HepG2 (cell line): ENCODE results near the gene SPINK7. TPM values are rescaled to one million over a fixed set of nuclear protein-coding genes. Genes with fewer than 3 reads are reported as not detected.
"Not testable (repeated sequence)": the region's sequence is repeated elsewhere in the genome, so short reads cannot be mapped to it uniquely, and the experiment has no call there.

ENCODE experiments used
- ATAC-seq: fragments of 200-7000 bp; cut with Tn5 transposase; 3 replicates; pipeline ENCODE4 v1.9.1; 2020; ENCODE audit warnings: mild to moderate bottlenecking, moderate library complexity
- BruUV-seq: library from RNA; stranded (reverse); fragments of 400-500 nt; replicated peaks from 2 replicates; lab custom pipeline; 2021; lab: Mats Ljungman, UMichigan
- CTCF ChIA-PET: fragments of 300-600 bp; formaldehyde crosslinking; extraction: SDS; loops from one replicate; lab custom pipeline; 2021; ENCODE audit warnings: low total read pairs, inconsistent platforms, low intra/inter-chr PET ratio; lab: Yijun Ruan, JAX
- POLR2A ChIA-PET: fragments of 350-600 bp; sonication (Branson Sonifier 250); formaldehyde crosslinking; loops from one replicate; lab custom pipeline; 2020; ENCODE audit warnings: antibody characterized with exemption, inconsistent platforms; lab: Yijun Ruan, JAX
- DNase-seq: peaks from one replicate; pipeline ENCODE4 v3.0.0-alpha.2; 2015; ENCODE audit warnings: low spot score
- FAIRE-seq: peaks from 3 replicates; lab custom pipeline; 2011; peaks lifted over from hg19 to GRCh38; lab: Jason Lieb, UNC
- H2AFZ ChIP-seq: one replicate; pipeline ENCODE4 v1.6.1; 2011; ENCODE audit warnings: low read length, inconsistent platforms
- H3K27ac ChIP-seq: fragments of 300-600 bp; 3 replicates; pipeline ENCODE4 v1.8.0; 2011; ENCODE audit warnings: mixed run types, mild to moderate bottlenecking, mixed read lengths, low read length, inconsistent platforms; ENCODE audit not compliant: insufficient read depth; ENCODE audit errors: extremely low read length
- H3K27me3 ChIP-seq, 2 experiments: fragments of 200-600 bp in 1 of 2; 2 replicates in 1 of 2; 3 replicates in 1 of 2; pipeline versions ENCODE4 v1.6.0 to v1.8.0; 2011; ENCODE audit warnings: low read length in 2 of 2, mild to moderate bottlenecking in 2 of 2, moderate library complexity in 2 of 2, inconsistent platforms in 1 of 2; ENCODE audit not compliant: insufficient read depth in 2 of 2, control insufficient read depth in 1 of 2
- H3K36me3 ChIP-seq, 2 experiments: fragments of 200-600 bp in 1 of 2; replicated peaks in 1 of 2; 2 replicates in 1 of 2; 3 replicates in 1 of 2; pipeline versions ENCODE4 v1.5.1 to v1.8.0; 2011; ENCODE audit warnings: low read length in 2 of 2, inconsistent platforms in 1 of 2; ENCODE audit not compliant: insufficient read depth in 2 of 2, control insufficient read depth in 1 of 2
- H3K4me1 ChIP-seq: 2 replicates; pipeline ENCODE4 v1.5.1; 2012; ENCODE audit warnings: low read length, inconsistent platforms; ENCODE audit not compliant: insufficient read depth
- H3K4me2 ChIP-seq: 2 replicates; pipeline ENCODE4 v1.6.0; 2011; ENCODE audit warnings: low read depth, low read length, inconsistent platforms
- H3K4me3 ChIP-seq, 3 experiments: fragments of 200-600 bp in 1 of 3; sonication (generic), shearing (Covaris generic) in 1 of 3; replicated peaks in 1 of 3; 2 replicates each; pipeline ENCODE4 v1.5.1; 2011 to 2016; ENCODE audit warnings: low read length in 3 of 3, inconsistent platforms in 2 of 3, low read depth in 2 of 3, mild to moderate bottlenecking in 2 of 3, control low read depth in 1 of 3, mixed read lengths in 1 of 3; ENCODE audit not compliant: insufficient read depth in 1 of 3
- H3K79me2 ChIP-seq: one replicate; pipeline ENCODE4 v1.6.1; 2011; ENCODE audit warnings: low read length, inconsistent platforms; ENCODE audit not compliant: insufficient read depth
- H3K9ac ChIP-seq: 2 replicates; pipeline ENCODE4 v1.6.0; 2011; ENCODE audit warnings: mild to moderate bottlenecking, low read depth, low read length, inconsistent platforms; ENCODE audit not compliant: insufficient read depth
- H3K9me3 ChIP-seq: 2 replicates; pipeline ENCODE4 v1.5.1; 2012; ENCODE audit warnings: mild to moderate bottlenecking, low read length
- H4K20me1 ChIP-seq: 2 replicates; pipeline ENCODE4 v1.6.0; 2011; ENCODE audit warnings: inconsistent platforms, mild to moderate bottlenecking, low read length, moderate library complexity; ENCODE audit not compliant: insufficient read depth
- BORCS8-MEF2B ChIP-seq: sonication (generic); formaldehyde crosslinking; IDR thresholded peaks from 2 replicates; pipeline ENCODE4 v1.8.0; 2022; ENCODE audit warnings: mild to moderate bottlenecking, missing genetic modification reagents
- DMAP1 ChIP-seq: IDR thresholded peaks from 2 replicates; pipeline ENCODE4 v1.6.1; 2016
- FOXA1 ChIP-seq, 2 experiments: fragments of 450-650 bp in 1 of 2; sonication (generic) in 1 of 2; formaldehyde crosslinking in 1 of 2; IDR thresholded peaks; 2 replicates each; pipeline versions ENCODE4 v1.4.0 to v1.6.1; 2016 to 2020; ENCODE audit warnings: missing genetic modification reagents in 1 of 2
- FOXA3 ChIP-seq: IDR thresholded peaks from 2 replicates; pipeline ENCODE4 v1.6.1; 2016; ENCODE audit warnings: missing genetic modification reagents, missing compliant biosample characterization
- GABPB1 ChIP-seq: IDR thresholded peaks from 2 replicates; pipeline ENCODE4 v1.6.1; 2016; ENCODE audit warnings: mild to moderate bottlenecking, missing genetic modification reagents, moderate library complexity, missing compliant biosample characterization
- HOXA3 ChIP-seq: sonication (generic); formaldehyde crosslinking; IDR thresholded peaks from 2 replicates; pipeline ENCODE4 v1.5.0; 2020; ENCODE audit warnings: missing genetic modification reagents
- MLX ChIP-seq: IDR thresholded peaks from 2 replicates; pipeline ENCODE4 v1.6.1; 2016
- RAD51 ChIP-seq: fragments of 450-650 bp; IDR thresholded peaks from 2 replicates; pipeline ENCODE4 v1.6.1; 2016; ENCODE audit warnings: borderline replicate concordance
- SALL1 ChIP-seq: sonication (generic); formaldehyde crosslinking; IDR thresholded peaks from 2 replicates; pipeline ENCODE4 v1.8.0; 2022; ENCODE audit warnings: mild to moderate bottlenecking, missing genetic modification reagents
- SAP130 ChIP-seq: IDR thresholded peaks from 2 replicates; pipeline ENCODE4 v1.6.1; 2016; ENCODE audit warnings: low read depth
- SOX6 ChIP-seq, 2 experiments: fragments of 450-650 bp in 1 of 2; sonication (generic) in 1 of 2; formaldehyde crosslinking in 1 of 2; IDR thresholded peaks; 2 replicates each; pipeline versions ENCODE4 v1.4.0 to v1.6.1; 2017 to 2020; ENCODE audit warnings: antibody characterized with exemption in 1 of 2, mild to moderate bottlenecking in 1 of 2, missing genetic modification reagents in 1 of 2
- ZNF281 ChIP-seq: sonication (generic); formaldehyde crosslinking; IDR thresholded peaks from 2 replicates; pipeline ENCODE4 v1.4.0; 2020; ENCODE audit warnings: missing genetic modification reagents, borderline replicate concordance
- ZNF772 ChIP-seq: sonication (generic); formaldehyde crosslinking; IDR thresholded peaks from 2 replicates; pipeline ENCODE4 v1.5.0; 2020; ENCODE audit warnings: mild to moderate bottlenecking, missing genetic modification reagents
- WGBS: methylation state at CpG from one replicate; pipeline ENCODE4 v1.1.6; 2017; ENCODE audit warnings: low lambda C conversion rate; 5-methylcytosine and 5-hydroxymethylcytosine counted together
- in situ Hi-C: cut with HindIII; loops from 2 replicates; pipeline ENCODE4 v1.10.0; 2017; ENCODE audit warnings: low pct_unique_long_range_greater_than_20kb; ENCODE audit not compliant: extremely low pct_ligation_motif_present
- intact Hi-C: fragments of 100-400 bp; cut with micrococcal nuclease; formaldehyde crosslinking; loops from one replicate; pipeline ENCODE4 v1.10.0; 2022; ENCODE audit not compliant: unreplicated experiment
- polyA plus RNA-seq, 8 experiments: library from polyadenylated mRNA; depleted of rRNA in 3 of 8; stranded (reverse) in 7 of 8; unstranded in 1 of 8; fragments of >200 nt; fragmentation: Illumina TruSeq in 4 of 8; extraction: Trizol in 4 of 8; gene quantifications; 2 replicates each; pipeline versions ENCODE4 v1.2.1 to v1.2.3, GENCODE V29; 2011 to 2016; ENCODE audit warnings: low read depth in 4 of 8, missing spikeins in 1 of 8, mixed read lengths in 1 of 8; ENCODE audit not compliant: insufficient read depth in 1 of 8
- total RNA-seq, 5 experiments: library from RNA; depleted of rRNA; stranded (reverse); fragments of >200 nt; fragmentation: Illumina TruSeq; extraction: Trizol; gene quantifications; 2 replicates each; pipeline ENCODE4 v1.2.3, GENCODE V29; 2016; ENCODE audit warnings: low read depth in 1 of 5
- TF ChIP-seq, protein P1 (sequence below), 2 experiments: sonication (generic) in 1 of 2; formaldehyde crosslinking in 1 of 2; IDR thresholded peaks; 2 replicates each; pipeline versions ENCODE4 v1.5.1 to v1.6.1; 2011 to 2020; ENCODE audit warnings: borderline replicate concordance in 1 of 2, low read depth in 1 of 2, low read length in 1 of 2, mild to moderate bottlenecking in 1 of 2, missing genetic modification reagents in 1 of 2, moderate library complexity in 1 of 2

The SPINK7 gene
- total and polyA plus RNA-seq, 2 of the 13 experiments (the other 11 are each of a cell fraction or from before 2014, with no cell fraction given): 0.15 TPM; not detected in 1

DNA sequence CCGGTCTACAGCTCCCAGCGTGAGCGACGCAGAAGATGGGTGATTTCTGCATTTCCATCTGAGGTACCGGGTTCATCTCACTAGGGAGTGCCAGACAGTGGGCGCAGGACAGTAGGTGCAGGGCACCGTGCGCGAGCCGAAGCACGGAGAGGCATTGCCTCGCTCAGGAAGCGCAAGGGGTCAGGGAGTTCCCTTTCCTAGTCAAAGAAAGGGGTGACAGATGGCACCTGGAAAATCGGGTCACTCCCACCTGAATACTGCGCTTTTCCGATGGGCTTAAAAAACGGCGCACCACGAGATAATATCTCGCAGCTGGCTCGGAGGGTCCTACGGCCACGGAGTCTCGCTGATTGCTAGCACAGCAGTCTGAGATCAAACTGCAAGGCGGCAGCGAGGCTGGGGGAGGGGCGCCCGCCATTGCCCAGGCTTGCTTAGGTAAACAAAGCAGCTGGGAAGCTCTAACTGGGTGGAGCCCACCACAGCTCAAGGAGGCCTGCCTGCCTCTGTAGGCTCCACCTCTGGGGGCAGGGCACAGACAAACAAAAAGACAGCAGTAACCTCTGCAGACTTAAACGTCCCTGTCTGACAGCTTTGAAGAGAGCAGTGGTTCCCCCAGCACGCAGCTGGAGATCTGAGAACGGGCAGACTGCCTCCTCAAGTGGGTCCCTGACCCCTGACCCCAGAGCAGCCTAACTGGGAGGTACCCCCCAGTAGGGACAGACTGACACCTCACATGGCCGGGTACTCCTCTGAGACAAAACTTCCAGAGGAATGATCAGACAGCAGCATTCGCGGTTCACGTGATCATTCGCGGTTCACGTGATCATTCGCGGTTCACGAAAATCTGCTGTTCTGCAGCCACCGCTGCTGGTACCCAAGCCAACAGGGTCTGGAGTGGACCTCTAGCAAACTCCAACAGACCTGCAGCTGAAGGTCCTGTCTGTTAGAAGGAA lies 8.1 kb downstream of the SPINK7 start:
- POLR2A ChIA-PET: interaction anchor here (0.7 kb wide), 1 partner anchor 78 kb away, joined by 3 read pairs; no protein-coding TSS in a partner anchor
- WGBS: 1% methylated on average over 27 of the region's 42 CpGs
- peak overlapping the region in 2 of 3 experiments; percentile 45 to 53; a peak in 4 of 6 replicates for H3K4me3 ChIP-seq
- BruUV-seq; FAIRE-seq; H3K79me2 ChIP-seq; H3K27me3 ChIP-seq; H3K36me3 ChIP-seq; DNase-seq; H3K4me1 ChIP-seq; intact Hi-C loops; CTCF ChIA-PET; H4K20me1 ChIP-seq; in situ Hi-C loops; H3K9ac ChIP-seq; H3K27ac ChIP-seq; H3K9me3 ChIP-seq; TF ChIP-seq FOXA1, SOX6 (IDR thresholded peaks at IDR 0.05): not testable (repeated sequence)
- peak overlapping the region; percentile 15 for H2AFZ ChIP-seq
- peak overlapping the region; percentile 66 for H3K4me2 ChIP-seq
- peak; percentile 42; the same call in 1 of the 3 replicates for ATAC-seq
- 0 out of 2 replicates have a peak, but pooled peaks have one; percentile 31 for TF ChIP-seq HOXA3 (CRISPR knock-in tag)
- peak; percentile 36; the same call in 1 of the 2 replicates for TF ChIP-seq BORCS8-MEF2B (CRISPR knock-in tag)
- TF ChIP-seq ZNF281 (CRISPR knock-in tag): peak; percentile 67; the same call in 1 of the 2 replicates
- TF ChIP-seq, protein P1, sequence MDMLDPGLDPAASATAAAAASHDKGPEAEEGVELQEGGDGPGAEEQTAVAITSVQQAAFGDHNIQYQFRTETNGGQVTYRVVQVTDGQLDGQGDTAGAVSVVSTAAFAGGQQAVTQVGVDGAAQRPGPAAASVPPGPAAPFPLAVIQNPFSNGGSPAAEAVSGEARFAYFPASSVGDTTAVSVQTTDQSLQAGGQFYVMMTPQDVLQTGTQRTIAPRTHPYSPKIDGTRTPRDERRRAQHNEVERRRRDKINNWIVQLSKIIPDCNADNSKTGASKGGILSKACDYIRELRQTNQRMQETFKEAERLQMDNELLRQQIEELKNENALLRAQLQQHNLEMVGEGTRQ (IDR thresholded peaks at IDR 0.05; ENCODE audit: low read depth, low read length): peak; percentile 74
- TF ChIP-seq, protein P1 (CRISPR knock-in tag; IDR thresholded peaks at IDR 0.05; ENCODE audit: borderline replicate concordance): peak; percentile 83; the same call in 1 of the 2 replicates
- peak; percentile 60; the same call in 1 of the 2 replicates for TF ChIP-seq FOXA1 (CRISPR knock-in tag; IDR thresholded peaks at IDR 0.05)
- 0 out of 2 replicates have a peak, but pooled peaks have one; percentile 19 for TF ChIP-seq DMAP1 (CRISPR knock-in tag)
- TF ChIP-seq MLX (CRISPR knock-in tag): peak; percentile 97
- 0 out of 2 replicates have a peak, but pooled peaks have one; percentile 17 for TF ChIP-seq SAP130 (CRISPR knock-in tag)
- peak; percentile 28; the same call in 1 of the 2 replicates for TF ChIP-seq SALL1 (CRISPR knock-in tag)
- TF ChIP-seq FOXA3 (CRISPR knock-in tag): 0 out of 2 replicates have a peak, but pooled peaks have one; percentile 10
- 0 out of 2 replicates have a peak, but pooled peaks have one; percentile 21 for TF ChIP-seq SOX6 (CRISPR knock-in tag; IDR thresholded peaks at IDR 0.05)
- peak; percentile 78 for TF ChIP-seq RAD51
- 0 out of 2 replicates have a peak, but pooled peaks have one; percentile 12 for TF ChIP-seq ZNF772 (CRISPR knock-in tag)
- 0 out of 2 replicates have a peak, but pooled peaks have one; percentile 30 for TF ChIP-seq GABPB1 (CRISPR knock-in tag)
